Measurements from ENCODE around the gene P4HA3.

DNA sequence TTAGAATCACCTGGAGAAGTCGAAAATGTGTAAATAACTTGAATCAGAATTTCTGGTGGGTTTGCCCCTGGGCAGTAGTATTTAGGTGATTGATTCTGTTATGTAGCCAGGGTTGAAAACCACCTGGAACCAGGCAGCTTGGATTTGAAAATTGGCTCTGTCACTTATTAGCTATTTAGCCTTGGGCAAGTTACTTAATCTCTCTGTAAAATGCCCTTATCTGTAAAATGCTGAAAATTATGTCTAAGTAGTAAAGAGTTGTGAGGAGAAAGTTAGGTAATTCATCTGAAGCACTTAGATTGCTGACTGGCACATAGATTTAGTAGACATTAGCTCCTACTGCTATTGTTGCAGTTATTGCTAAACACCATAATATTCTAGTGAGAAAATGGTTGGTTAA lies 91.1 kb downstream of the P4HA3 start:
- TF ChIP-seq POLR2A (IDR thresholded peaks at IDR 0.05; ENCODE audit: low read depth, low read length) (no peak), POLR2AphosphoS5 (IDR thresholded peaks at IDR 0.05; ENCODE audit: low read depth, low read length) (no peak), TAF1 (IDR thresholded peaks at IDR 0.05; ENCODE audit: low read depth, low read length) (no peak), SPI1 (IDR thresholded peaks at IDR 0.05; ENCODE audit: low read depth, low read length) (no peak), POU2F2 (IDR thresholded peaks at IDR 0.05; ENCODE audit: low read depth, low read length) (no peak)
